Inflammatory macrophage treated with lipopolysaccharide for 1 hour (primary cell): ENCODE results near the gene TBC1D1.

ENCODE experiments used
- DNase-seq, 2 donors: peaks; one replicate each; pipeline ENCODE4 v3.0.0-alpha.2; 2020 to 2022

The TBC1D1 gene

DNA sequence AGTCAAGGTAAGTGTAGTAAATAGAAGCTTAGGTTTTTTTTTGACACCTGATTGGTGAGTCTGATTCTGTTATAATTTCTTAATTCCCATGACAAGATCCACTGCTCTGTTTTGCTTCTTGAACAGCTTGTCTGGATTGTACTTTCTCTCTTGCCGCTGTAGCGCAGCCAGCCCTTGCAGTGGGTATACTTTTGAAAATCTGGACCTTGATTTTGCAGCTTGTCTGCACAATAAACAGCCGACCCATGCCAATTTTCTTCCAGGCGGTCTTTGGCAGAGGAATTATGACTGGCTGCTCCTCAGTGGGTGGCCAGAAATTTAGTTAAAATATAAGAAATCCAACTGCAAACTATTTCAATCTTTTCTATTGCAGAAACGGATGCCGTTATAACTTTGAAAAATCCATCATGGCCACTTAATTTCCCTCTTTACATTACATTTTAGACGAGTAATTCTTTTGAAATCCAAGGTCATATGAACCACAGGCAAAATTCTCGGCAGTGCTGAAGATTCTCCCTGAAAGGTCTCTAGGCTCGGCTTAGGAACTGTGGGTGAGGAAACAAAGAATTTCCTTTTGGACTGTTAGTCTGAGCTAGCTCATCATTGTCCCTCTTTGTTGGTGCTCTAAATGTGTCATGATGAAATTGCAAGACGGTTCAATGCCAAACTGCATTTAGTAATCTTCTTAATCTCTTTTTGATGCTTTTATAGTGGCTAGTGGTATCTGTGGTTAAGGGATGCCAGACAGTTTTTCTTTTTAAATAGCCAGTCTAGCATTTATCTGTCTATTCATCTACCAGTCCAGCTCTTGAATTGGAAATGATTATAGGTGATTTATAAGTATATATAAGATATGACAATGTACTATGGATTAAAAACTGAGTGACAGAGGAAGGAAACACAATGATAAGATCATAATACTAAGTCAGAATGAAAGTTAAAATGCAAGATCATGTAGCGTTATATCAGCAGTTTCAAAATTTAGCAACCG lies 37.8 kb downstream of the TBC1D1 start:
- DNase-seq, result no peak

DNA sequence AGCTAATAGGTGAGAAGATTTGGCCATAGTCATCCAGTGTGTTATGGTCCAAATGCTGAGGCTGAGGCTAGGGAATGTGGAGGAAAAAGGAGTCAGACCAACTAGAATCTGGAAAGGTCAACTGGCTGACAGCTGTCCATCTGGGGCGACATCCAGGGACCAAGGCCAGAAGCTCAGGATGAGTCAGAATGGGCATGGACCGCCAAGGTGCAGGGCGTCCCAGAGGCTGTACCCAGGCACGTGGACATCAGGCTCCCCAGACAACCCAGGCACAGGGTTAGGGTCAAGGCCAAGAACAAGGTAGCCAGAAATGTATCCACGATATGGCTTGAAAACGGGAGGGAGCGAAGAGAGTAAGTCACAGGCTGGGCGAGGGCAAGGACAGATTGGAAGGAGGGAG lies 43.2 kb downstream of the TBC1D1 start:
- DNase-seq, result no peak

DNA sequence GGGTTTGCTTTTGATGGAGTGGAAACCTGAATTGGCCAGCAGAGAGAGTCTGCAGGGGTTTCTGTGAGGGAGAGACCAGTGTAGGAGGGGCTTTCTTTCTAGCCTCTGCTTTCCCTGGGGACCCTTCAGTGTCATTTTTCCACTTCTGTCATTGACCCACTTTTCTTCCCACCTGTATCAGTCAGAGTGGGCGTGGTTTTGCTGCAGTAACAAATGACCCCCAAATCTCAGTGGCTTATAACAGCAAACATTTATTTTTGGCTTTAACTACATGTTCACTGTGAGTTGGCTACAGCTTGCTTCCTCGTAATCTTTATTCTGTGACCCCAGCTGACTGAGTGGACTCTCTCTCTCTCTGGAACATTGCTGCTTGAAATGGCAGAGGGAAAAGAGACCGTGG lies 43.7 kb downstream of the TBC1D1 start:
- DNase-seq, result no peak

DNA sequence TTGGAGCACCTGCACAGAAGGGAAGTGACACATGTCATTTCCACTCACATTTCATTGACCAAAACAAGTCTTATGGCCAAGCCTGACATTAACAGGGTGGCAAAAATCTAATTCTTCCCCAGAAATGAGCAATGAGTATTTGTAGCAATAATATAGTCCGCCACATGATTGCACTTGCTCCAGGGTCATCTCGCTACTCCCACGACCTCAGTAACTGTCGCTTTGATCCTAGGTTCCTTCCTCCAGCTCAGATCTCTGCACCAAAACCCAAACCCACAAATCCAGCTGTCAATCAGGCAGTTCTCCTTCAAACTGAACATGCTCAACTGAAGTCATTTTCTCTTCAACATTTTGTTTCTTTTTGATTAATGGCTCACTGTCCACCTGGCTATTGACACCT lies 44.1 kb downstream of the TBC1D1 start:
- peak; percentile 49 to 56 for DNase-seq

DNA sequence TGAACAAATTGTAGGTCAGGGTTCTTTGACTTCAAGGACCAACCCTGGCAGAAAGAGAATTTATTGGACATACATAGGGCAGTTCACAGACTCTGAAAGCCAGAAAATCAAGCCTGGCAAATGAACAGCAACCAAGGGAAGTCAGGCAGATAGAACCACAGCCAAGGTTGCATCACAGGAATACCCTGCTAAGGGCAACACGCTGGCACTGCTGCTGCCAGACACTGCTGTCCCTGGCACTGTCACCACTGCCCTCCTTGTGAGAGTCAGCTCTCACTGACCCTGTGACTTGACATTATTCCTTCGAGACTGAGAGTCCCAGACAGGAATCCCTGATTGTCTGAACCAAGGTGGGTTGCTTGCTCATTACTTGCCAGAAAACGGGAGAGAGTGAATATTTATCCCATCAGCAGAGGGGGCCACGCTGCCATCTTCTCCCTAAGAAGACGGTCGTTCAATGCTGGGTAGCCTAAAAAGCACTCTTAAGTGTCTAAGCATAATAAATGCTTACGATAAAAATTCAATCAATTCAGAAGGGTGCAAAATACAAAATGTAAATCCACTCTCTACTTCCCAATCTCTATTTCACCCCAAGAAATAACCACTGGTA lies 46.1 kb downstream of the TBC1D1 start:
- peak; percentile 25 to 28 for DNase-seq

DNA sequence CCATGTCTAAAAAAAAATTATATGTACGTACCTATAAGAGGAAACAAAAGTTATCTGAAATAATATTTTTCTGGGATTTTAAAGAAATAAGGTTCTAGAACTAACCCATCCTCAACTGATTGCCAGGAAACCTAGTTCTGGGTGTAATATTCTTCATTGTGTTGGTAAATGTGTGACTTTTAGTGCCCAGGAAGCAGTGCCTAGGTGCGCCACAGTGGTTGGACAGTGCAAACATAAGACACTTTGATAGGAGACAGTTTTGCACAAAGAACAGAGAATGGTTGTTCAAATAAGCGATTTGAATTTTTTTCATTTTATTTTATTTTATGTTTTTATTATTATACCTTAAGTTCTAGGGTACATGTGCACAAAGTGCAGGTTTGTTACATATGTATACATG lies 47.3 kb downstream of the TBC1D1 start:
- DNase-seq, result no peak

DNA sequence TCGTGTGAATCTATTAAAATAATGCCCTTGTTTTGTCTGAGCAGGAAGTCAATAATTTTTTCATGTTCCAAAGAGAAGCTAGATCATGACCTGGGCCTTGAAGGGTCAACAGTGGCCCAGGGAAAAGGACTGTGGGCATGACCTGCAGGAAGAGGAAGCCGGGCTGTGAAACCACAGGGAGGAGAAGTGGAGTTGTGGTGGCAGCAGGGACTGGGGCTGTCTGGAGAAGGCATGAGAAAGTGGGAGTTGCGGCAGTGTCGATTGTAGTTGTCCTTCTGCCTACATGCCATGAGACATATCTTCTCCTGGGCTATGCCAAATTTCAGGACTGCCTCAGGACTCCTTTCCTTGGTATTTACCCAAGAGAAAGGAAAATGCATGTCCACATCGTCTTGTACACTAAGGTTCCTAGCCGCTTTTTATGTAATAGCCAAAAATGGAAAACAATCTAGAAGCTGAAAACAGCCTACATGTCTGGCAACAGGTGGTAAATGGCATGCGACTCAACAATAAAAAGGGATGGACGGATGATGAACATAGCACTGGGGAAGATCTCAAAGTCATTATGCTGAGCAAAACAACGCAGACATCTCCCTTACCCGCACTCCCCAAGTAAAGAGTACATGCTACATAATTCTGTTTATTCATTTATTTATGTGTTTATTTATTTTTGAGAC lies 55.8 kb downstream of the TBC1D1 start:
- peak; percentile 77 to 88 for DNase-seq

DNA sequence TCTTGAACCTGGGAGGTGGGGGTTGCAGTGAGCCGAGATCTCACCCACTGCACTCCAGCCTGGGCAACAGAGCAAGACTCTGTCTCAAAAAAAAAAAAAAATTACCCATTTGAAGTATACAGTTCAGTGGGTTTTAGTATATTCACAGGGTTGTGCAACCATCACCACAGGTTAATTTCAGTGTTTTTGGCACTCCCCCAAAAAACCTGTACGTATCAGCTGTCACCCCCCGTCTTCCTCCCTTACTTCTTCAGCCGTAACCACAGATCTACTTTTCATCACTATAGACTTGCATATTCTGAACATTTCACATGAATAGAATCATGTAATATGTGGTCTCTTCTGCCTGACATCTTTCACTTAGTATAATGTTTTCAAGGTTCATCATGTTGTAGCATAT lies 57.7 kb downstream of the TBC1D1 start:
- DNase-seq, result no peak

DNA sequence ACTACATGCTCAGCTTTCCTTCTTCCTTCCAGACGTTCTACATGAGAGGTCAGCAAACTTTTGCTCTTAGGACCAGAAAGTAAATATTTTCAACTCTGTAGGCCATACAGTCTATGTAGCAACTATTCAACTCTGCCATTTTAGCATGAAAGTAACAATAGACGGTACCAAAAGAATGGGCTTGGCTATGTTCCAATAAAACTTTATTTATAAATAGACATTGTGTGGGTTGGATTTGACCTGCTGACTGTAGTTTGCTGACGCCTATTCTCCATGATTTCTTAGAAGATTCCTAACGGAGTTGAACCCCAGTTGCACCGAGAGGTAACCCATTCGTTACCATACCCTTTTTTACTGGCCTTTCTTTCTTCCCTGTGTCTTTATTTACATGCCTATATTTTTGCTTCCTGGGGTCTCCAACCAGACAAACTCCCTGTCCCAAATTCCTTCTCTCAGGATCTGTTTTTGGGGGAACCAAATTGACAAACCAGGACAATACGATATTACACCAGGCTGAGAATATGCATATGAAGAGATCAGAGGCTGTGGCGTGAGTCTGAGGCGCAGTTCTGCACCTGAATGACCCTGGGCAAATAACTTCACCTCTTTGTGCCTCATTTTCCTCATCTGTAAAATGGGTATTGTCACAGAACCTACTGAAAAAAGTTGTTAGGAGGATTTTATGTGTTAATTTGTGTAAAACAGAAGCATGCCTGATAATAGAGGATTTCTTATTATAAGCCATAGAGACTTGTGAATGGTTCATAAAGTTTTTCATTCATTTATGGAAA lies 58.9 kb downstream of the TBC1D1 start:
- DNase-seq, result no peak

DNA sequence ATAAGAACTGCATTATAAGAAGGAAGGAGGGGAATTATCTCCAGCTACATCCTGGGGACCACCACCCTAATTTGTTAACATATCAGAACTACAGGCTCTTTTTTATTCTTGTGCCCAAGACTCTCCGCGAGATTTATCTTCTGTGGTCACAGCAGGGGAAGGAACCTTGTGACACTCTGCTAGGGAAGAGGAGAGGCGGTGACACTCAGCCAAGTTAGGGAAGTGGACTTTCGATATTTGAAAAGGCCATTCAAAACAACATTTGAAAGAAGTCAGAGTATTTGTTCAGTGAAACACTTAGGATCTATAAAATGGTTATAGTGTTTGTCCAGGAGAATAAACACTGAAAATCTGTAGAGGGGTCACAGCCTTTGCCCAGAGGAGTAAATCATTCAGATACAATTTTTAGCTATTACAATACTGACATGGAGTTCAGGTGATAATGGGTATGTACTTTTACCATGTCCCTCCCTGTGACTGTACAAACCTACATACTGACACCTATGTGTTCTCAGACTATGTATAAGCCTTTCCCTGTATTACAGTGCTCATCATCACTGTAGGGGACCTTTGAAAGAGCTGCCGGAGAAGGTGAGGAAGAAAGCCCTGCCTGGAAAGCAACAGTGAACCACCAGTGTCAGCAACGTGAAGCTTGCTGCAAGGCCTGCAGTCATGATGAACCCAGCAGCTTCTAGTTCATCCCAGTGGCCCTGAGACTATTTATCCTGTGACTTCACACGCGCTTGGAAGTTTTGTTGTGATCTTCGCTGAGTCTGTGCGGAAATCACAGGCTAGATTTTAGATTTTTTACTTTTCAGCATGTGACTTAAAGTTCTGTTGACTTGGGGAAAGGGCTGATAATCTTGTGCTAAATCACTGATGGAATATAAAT lies 60.8 kb downstream of the TBC1D1 start:
- DNase-seq, result peak; percentile 68 to 75

DNA sequence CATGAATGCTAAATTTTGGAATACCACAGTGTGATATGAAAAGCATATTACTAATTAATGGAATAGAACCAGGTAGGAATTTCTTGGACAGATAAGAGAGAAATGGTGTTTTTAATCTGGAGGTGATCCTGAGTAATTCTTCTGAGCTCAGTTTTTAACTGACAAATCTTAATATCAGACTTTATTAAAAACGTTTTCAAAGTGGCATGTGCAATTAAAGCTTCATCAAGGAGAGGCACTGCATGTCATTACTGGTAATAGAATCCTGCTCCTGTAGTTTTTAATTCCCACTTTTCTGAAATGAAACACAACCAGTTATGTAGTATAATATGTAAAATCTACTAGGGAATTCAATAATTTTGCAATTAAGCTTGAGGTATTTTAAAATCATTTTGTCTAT lies 62.3 kb downstream of the TBC1D1 start:
- DNase-seq, result no peak

DNA sequence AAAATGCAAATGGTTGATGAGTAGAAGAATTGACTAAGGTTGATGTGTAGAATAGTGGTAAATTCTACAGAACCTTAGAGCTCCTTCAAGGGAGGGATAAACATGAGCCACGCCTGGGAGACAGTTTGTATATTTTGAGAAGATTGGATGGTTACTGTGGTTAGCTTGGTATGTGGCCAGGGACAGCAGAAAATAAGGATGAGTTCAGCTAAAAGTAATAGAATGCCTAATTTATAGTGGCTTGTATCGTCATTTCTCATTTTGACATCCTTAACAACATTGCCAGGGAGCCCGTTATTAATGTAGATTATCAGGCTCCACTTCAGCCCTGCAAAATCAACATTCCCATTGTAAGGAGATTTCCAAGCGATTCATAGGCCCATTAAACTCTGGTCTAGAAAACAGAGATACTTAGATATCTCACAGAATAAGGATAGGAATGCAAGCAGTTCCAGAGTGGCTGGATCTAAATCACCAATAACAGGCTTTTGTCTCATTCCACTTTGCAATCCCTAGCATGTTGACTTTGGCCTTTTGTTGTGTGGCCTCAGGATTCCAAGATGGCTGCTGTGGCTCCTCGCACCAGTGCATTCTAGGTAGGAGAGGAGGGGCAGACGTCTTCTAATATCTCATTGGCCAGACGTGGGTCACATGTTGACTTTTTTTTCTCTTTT lies 62.9 kb downstream of the TBC1D1 start:
- DNase-seq, result no peak

DNA sequence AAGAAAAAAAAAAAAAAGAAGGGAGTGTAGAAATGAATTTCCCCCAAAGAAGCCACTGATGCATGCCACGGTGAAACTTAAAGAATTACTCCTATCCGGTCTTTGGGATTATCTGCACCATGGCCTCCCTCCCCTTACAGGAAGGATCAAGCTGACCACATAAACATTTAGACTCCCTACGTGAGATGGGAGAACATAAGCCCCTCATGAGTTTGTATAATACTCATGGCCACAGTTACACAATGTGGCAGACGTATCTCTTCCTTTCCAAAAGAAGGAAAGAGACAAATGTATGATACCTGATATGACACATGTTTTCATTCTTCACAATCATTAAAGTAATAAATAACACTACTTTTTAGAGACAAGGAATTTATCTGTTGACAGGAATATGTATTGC lies 66.1 kb downstream of the TBC1D1 start:
- no peak for DNase-seq

DNA sequence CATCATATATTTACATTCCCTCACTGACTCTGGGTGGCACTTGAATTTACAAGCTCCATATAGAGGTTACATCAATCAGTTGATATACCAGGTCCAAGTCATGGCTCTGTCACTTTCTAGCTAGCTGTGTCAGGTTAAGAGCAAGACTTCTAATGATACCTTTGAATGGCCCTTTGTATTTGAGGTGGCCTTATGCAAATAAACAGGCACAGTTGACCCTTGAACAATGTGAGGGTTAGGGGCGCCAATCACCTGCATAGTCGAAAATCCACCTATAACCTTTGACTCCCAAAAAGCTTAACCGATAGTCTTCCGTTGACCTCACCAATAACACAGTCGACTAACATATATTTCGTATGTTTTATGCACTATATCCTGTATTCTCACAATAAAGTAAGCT lies 68.0 kb downstream of the TBC1D1 start:
- no peak for DNase-seq

DNA sequence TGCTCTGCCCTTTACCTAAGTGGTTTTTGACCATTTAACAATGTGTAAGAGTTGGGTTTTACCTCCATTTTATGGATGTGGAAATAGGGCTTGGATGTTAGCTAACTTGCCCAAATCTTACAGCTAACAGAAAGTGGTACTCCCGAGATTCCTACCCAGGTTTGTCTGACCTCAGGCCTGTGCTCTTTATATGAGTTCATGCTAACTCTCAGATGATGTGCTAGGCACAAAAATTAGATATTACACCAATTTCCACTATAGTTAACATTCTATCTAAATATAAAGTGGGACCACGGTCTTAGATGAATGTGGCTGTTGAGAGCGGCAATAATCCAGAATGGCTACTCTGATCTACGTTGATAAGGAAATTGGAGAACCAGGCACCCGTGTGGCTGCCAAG lies 69.2 kb downstream of the TBC1D1 start, which contains the start of gene PTTG2:
Gene PTTG2, plus strand, starts transcription at position 301 of the 400 bp plus-strand sequence. Its CDS starts 37 bp downstream, at position 338.
- DNase-seq, result no peak

DNA sequence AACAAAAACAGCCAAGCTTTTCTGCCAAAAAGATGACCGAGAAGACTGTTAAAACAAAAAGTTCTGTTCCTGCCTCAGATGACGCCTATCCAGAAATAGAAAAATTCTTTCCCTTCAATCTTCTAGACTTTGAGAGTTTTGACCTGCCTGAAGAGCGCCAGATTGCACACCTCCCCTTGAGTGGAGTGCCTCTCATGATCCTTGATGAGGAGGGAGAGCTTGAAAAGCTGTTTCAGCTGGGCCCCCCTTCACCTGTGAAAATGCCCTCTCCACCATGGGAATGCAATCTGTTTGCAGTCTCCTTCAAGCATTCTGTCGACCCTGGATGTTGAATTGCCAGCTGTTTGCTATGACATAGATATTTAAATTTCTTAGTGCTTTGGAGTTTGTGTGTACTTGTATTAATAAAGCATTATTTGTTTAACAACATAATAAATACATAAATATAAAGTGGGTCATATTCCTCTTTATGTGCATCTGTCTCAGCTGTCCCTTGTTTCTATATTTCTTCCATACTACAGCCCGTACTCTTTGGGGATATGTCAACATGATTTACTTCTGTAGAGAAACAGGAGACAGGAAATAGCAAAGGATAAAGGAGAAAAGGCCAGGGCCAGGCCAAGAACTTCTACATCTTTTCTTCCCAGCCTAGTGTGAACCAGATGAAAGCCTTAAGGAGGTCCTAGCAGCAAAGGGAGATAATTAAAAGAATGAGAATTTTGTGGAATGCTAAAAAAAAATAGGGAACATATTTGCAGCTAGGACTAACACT lies 70.0 kb downstream of the TBC1D1 start:
- no peak for DNase-seq

DNA sequence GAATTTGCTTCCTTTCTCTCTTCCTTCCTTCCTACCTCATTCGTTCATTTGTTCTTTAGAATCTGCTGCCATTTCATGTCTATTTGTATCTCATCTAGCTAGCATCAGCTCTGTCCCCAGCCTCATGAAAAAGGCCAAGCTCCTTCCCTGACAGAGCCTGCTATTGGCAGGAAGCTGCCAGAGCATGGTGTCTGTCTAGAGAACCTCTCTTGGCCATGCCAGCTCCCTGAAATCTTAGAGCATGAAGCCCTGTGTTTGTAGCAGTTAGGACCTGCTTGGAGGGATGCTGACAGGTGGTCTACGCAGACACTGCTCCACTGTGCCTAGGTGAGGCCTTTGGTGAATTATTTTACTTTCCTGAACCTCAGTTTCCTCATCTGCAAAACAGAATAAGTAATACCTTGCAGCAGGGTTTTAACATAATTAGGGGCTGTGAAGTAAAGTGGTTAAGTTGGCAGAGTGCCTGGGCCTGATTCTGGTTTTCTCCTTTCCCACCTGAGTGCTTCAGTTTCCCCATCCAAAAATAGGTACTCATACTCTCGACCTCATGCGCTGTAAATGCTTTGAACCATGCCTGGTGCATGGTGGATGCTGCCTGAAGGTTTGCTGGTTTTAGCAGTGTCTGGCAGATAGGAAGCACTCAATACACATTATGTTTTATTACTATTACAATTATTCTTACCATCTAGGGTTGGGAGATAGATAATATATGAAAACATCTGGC lies 74.0 kb downstream of the TBC1D1 start:
- DNase-seq, result no peak

DNA sequence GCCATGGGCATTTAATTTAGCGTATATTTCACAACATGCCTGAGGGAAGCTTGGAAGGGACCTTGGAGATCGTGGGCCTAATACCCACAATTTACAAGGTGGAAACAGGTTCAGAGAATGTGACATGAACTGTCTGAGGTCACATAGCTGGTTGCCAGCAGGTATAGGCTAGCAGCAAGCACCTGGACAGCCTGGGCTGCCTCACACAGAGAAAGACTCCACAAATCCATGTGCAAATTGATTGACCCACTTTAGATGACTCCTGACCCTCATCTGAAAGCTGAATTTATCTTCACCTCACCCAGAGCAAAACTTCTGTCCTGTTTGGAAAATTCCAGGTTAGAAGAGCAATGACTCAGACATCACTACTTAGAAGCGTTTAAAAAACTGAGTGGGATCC lies 75.2 kb downstream of the TBC1D1 start:
- DNase-seq, result peak in 1 of 2 donors; percentile 42

DNA sequence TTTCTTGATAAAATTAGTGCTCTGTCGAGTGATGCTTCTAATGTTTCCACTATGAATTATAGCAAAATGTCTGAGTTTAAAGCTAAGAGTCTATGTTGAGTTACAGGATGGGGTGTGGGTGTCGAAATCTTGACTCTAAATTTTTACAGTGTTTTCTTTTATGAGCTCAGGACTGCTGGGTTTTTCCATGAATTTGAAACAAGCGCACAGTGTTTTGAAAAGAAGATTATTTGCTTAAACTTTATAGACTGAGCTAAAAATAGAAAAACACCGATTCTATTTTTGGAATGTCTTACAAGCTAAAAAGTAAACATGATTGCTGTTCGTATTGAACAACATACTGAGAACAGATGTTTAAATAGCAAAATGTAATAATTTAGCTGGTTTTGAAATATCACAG lies 76.9 kb downstream of the TBC1D1 start:
- DNase-seq, result peak; percentile 61 to 83

DNA sequence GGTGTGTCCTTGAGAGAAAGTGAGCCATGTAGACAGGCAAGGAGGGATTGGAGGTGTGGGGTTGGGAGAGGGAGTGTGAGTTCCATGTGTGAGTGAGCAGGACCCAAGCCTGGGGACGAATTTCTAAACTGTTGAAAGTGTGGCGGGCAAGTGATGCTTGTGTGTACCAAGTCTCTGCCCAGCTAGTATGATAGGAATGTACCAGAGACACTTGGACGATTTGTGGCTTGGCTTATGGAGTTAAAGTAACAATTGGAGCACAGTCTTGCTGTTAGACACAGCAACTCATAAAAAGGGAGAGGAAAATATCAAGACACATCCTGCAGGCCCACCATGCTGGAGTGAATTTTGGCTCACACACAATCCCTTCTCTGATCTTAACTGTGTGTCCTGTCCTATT lies 77.9 kb downstream of the TBC1D1 start:
- no peak for DNase-seq
